Stimulated activated CD8-positive, alpha-beta memory T cell treated with anti-CD3 and anti-CD28 coated beads, Interleukin-12 subunit alpha, Interleukin-12 subunit beta, amount 100 ng/mL, for 24 hours (primary cell): Measurements from ENCODE around the gene CTRL.
A peak's percentile ranks its signal among the peaks of the same experiment; 100 is the strongest.
"Not testable (repeated sequence)": the region's sequence is repeated elsewhere in the genome, so short reads cannot be mapped to it uniquely, and the experiment has no call there.

ENCODE experiments used
- DNase-seq: peaks from one replicate; pipeline ENCODE4 v3.0.0-alpha.2; 2020; ENCODE audit errors: extremely low read depth

Gene CTRL

DNA sequence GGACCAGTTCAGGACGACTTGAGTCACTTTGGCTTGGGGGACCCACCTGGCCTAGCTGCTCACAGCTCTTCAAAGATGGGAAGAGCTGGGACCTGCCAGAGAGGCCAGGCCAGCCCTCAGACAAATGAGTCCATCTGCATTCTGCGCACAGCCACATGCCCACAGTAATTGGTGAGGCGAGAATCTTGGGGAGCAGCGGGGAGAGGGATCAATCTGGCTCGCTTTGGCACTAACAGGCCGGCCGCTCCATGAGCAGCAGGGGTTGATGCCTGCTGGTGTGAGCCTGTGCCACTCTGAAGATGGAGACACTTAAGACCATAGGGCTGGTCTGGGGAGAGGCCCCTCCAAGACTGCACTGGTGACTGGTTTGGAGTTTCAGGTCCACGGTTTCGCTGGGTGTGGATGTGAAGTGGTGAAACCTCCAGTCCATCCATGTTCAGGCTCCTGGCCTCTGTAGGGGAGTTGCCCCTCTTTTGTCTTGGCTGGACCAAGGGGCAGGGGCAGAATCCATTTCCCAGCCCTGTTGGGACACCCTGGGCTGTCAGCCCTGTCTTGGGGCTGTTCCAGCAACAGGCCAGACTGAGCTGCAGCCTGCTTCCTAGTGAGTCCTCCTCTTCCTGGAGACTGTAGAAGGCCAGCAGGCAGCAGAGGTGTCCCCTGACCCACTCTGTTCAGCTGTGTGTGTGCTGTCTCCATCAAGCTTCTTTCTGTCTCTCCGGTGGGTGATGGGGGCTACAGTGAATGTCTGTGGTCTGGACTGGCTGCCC lies 7.3 kb downstream of the CTRL start:
- no peak for DNase-seq

- DNase-seq = no peak
Measured at GRCh38 chr16:67923414-67924116, 8.1 kb downstream of the CTRL start.

DNA sequence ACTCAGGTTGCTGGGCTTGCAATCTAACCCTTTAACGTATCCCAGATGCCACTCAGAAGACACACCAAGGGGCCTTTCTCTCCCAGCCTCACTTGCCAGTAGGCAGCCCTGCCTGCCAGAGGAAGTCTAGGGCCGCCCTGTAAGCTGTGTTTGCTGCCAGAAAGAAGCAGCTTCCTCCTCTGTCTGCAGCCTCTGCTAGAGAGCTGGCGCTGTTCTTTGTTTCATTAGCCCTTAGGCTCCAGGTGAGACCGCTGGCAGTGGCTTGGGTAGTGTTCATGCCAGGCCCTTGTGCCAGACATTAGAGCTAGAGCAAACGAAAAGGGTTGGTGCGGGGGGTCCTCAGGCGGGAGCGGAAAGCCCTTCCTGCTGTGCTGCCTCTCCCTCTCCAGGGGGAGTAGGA lies 8.9 kb downstream of the CTRL start:
- DNase-seq = no peak

DNA sequence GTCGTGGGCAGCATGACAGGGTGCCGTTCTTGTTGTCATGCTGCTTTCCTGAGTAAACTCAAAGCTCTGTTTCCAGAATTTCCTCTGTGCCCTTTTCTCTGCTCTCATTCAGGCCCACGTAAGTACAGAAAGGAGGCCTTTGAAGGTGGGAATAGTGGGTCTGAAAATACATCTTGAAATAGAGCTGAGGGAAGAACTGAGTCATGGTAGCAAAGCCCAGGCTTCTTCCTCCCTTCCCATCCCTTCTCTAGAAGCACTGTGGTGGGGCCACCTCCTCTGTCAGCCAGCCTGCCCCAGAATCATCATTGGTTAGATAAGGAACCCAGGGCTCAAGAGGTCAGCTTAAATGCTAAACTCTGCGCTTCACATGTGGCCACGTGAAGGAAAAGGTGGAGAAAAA lies 9.4 kb downstream of the CTRL start:
- no peak for DNase-seq

- no peak for DNase-seq
Measured at GRCh38 chr16:67919622-67920221, 11.9 kb downstream of the CTRL start.

DNA sequence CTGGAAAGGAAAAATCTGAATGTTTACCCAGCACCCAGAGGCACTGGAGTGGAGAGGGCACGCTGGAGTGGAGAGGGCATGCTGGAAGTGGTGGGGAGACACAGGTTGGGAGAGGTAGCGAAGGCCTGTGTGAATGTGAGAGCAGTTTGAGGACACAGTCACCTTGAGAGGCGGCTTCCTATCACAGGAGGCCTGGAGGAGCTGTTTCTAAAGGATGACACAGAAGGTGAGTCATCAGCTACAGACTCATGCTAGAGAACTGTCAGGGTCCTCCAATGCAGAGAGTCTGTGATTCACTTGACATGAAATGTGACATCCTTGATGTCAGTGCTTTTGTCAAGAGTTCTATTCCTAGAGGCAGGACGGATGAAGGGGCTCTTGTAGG lies 13.8 kb downstream of the CTRL start:
- no peak for DNase-seq

DNA sequence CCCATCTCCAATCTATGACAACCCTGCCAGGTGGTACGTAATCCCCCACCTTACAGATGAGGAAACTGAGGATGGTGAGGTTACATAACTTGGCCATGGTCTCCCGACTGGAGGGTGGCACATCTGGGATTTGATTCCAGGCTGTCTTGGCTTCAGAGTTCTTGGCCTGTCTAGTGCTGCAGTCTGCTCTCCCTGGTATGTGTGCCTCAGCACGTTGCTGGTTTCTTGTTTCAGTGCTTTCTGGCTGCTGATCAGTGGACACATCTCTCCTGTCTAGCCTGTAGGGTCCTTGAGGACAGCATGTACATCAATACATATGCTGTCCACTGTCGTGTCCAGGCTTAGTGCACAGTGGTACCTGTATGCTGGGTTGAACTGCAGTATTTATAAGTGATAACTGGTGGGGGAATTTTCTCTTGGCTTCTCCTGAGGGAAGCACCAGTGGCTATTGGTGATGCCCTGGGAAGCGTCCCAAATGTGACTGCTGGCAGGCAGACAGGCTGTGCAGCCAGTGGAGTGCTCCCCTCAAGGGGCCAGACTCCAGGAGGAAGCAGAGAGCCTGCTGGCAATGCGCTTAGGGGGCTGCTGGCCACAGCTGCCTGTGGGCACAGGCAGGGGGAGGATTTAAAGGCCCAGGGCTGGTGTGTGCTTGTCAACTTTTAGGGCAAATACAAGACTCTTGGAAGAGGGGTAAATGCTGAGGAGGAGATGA lies 14.4 kb downstream of the CTRL start:
- DNase-seq = no peak

- DNase-seq = no peak
Measured at GRCh38 chr16:67915831-67916723, 15.6 kb downstream of the CTRL start.

DNA sequence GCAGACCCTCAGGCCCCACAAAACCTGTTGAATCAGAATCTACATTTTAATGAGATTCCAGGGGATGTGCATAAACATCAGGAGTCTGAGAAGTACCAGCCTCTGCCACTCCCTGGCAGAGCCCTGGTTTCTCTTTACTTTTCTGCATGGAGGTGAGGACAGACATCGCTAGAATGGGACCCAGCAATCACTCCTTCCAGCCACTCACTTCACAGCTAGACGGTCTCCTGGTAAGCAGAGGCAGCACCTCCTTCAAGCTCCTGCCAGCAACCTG lies 16.2 kb downstream of the CTRL start:
- not testable (repeated sequence) for DNase-seq

- no peak for DNase-seq
Measured at GRCh38 chr16:67914758-67915495, 16.7 kb downstream of the CTRL start.

- no peak for DNase-seq
Measured at GRCh38 chr16:67910158-67910557, 21.5 kb downstream of the CTRL start.

DNA sequence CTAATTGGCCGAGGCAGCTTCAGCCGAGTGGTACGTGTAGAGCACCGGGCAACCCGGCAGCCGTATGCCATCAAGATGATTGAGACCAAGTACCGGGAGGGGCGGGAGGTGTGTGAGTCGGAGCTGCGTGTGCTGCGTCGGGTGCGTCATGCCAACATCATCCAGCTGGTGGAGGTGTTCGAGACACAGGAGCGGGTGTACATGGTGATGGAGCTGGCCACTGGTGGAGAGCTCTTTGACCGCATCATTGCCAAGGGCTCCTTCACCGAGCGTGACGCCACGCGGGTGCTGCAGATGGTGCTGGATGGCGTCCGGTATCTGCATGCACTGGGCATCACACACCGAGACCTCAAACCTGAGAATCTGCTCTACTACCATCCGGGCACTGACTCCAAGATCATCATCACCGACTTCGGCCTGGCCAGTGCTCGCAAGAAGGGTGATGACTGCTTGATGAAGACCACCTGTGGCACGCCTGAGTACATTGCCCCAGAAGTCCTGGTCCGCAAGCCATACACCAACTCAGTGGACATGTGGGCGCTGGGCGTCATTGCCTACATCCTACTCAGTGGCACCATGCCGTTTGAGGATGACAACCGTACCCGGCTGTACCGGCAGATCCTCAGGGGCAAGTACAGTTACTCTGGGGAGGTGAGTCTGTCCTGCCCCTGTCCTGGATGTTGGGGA lies 22.5 kb downstream of the CTRL start:
- no peak for DNase-seq

DNA sequence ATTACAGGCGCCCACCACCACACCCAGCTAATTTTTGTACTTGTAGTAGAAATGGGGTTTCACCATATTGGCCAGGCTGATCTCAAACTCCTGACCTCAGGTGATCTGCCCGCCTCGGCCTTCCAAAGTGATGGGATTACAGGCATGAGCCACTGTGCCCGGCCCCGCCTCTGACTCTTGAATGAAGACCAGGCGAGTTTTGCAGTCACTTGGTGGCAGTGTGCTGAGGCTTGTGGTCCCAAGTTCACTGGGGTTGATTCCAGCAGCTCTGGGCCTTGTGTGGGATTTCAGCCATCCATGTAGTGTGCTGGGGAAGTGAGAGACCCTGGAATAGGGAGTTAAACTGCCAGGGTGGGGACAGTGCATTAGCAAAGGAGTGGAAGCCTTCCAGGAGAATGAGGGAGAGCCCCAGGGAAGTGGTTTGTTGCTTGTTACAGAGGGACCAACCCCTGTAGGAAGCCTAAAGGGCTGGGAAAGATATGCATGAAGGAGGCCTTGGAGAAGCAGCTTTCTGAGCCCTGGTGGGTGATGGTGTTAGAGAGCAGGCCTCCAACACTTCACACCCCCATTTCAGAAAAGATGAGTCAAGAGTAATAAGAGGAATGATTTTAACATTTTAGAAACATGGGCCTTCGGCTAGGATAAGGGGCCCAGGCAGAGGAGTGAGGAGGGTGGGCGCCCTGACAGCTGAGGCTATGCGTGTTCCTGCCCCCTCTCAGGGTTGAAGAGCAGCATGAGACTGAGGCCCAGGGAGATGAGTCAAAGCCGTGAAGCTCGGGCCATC lies 24.1 kb downstream of the CTRL start:
- DNase-seq = no peak

DNA sequence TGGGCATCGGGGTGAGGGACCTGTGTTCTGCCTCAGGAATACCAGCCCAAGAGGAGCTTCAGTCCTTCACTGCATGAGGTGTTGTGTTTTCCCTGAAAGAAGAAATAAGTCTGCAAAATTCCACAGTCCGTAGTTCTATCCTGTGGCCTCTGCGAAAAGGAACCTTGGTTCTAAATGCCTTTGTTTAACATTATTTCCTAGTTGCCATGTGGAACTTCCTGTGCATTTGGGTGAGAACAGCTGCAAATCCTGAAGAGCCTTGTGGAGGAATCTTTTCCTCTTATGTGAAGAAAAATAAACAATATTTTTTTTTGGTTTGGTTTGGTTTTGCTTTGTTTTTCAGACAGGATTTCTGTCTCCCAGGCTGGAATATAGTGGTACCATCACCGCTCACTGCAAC lies 28.8 kb downstream of the CTRL start:
- DNase-seq = no peak

- DNase-seq = no peak
Measured at GRCh38 chr16:67901734-67902133, 29.9 kb downstream of the CTRL start.

GRCh38 chr16:67897231-67897630 lies 34.4 kb downstream of the CTRL start:
- no peak for DNase-seq

DNA sequence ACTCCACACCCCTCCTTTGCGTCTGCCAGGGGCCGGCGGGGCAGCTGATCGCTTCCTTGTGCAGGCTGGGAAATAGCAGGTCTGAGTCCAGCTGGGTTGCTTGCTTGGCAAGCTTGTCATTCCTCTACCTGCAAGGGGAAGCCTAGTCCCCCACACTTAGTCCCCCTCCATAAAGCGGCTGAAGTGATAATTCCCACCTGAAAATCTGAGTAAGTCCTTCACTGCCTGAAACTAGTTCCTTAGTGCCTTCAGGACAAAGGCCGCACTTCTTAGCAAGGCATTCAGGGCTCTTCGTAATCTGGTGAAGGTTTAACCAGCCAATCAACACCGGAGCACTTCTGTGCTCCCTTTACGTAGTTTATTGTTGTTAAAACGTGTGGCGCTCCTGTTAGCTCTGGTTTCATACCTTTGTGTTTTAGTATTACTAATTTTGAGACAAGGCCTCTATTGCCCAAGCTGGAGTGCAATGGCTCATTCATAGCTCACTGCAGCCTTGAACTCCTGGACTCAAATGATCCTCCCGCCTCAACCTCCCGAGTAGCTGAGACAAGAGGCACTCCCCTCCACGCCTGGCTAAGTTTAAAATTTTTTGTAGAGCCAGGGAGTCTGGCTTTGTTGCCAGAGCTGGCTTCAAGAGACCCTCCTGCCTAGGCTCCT lies 37.8 kb downstream of the CTRL start:
- no peak for DNase-seq

- DNase-seq = peak; percentile 85
Measured at GRCh38 chr16:67892899-67893742, 38.5 kb downstream of the CTRL start, which contains the start of gene PSKH1. Gene PSKH1, plus strand, starts transcription at chr16:67893254. Its CDS starts 15,496 bp downstream, at chr16:67908750.
